Measurements from ENCODE around the gene ACOX2.

DNA sequence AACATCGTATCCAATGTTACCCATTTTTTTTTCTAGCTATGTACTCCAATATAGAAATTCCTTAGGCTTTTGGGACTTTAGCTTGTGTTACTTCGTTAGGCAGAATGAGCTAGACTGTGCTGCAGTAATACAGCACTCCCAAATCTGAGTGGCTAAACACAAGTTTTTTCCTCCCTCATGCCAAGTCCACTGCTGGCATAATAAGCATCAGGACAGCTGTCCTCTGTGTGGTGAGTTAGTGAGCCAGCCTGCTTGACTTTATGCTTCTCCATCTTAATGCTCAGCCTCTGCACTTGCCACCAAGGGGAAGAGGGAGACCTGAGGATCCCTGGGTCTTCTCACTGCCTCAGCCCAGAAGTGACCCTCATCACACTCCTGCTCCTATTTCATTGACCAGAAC lies 18.2 kb upstream of the ACOX2 start:
- TF ChIP-seq, protein P1, sequence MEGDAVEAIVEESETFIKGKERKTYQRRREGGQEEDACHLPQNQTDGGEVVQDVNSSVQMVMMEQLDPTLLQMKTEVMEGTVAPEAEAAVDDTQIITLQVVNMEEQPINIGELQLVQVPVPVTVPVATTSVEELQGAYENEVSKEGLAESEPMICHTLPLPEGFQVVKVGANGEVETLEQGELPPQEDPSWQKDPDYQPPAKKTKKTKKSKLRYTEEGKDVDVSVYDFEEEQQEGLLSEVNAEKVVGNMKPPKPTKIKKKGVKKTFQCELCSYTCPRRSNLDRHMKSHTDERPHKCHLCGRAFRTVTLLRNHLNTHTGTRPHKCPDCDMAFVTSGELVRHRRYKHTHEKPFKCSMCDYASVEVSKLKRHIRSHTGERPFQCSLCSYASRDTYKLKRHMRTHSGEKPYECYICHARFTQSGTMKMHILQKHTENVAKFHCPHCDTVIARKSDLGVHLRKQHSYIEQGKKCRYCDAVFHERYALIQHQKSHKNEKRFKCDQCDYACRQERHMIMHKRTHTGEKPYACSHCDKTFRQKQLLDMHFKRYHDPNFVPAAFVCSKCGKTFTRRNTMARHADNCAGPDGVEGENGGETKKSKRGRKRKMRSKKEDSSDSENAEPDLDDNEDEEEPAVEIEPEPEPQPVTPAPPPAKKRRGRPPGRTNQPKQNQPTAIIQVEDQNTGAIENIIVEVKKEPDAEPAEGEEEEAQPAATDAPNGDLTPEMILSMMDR (IDR thresholded peaks at IDR 0.05): no peak
- no peak for TF ChIP-seq POLR2AphosphoS5 (IDR thresholded peaks at IDR 0.05; ENCODE audit: low read depth, low read length)
- TF ChIP-seq, protein P2, sequence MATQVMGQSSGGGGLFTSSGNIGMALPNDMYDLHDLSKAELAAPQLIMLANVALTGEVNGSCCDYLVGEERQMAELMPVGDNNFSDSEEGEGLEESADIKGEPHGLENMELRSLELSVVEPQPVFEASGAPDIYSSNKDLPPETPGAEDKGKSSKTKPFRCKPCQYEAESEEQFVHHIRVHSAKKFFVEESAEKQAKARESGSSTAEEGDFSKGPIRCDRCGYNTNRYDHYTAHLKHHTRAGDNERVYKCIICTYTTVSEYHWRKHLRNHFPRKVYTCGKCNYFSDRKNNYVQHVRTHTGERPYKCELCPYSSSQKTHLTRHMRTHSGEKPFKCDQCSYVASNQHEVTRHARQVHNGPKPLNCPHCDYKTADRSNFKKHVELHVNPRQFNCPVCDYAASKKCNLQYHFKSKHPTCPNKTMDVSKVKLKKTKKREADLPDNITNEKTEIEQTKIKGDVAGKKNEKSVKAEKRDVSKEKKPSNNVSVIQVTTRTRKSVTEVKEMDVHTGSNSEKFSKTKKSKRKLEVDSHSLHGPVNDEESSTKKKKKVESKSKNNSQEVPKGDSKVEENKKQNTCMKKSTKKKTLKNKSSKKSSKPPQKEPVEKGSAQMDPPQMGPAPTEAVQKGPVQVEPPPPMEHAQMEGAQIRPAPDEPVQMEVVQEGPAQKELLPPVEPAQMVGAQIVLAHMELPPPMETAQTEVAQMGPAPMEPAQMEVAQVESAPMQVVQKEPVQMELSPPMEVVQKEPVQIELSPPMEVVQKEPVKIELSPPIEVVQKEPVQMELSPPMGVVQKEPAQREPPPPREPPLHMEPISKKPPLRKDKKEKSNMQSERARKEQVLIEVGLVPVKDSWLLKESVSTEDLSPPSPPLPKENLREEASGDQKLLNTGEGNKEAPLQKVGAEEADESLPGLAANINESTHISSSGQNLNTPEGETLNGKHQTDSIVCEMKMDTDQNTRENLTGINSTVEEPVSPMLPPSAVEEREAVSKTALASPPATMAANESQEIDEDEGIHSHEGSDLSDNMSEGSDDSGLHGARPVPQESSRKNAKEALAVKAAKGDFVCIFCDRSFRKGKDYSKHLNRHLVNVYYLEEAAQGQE (IDR thresholded peaks at IDR 0.05; ENCODE audit: insufficient read depth in 1 of 2, low read depth in 2 of 2, low read length in 1 of 2): no peak
